Panc1 (cell line): ENCODE measurements around the gene KAZN. TPM values are rescaled to one million over a fixed set of nuclear protein-coding genes. Genes with fewer than 3 reads are reported as not detected.

Experiments used
- ATAC-seq: fragments of 200-7000 bp; cut with Tn5 transposase; 2 replicates; pipeline ENCODE4 v1.9.1; 2020; ENCODE audit warnings: mild to moderate bottlenecking, moderate library complexity
- BruUV-seq: library from RNA; stranded (reverse); fragments of 400-500 nt; replicated peaks from 2 replicates; lab custom pipeline; 2021; lab: Mats Ljungman, UMichigan
- CTCF ChIA-PET: fragments of 300-600 bp; sonication (Branson Sonifier 250); formaldehyde crosslinking; loops from one replicate; lab custom pipeline; 2022; ENCODE audit warnings: antibody characterized with exemption; lab: Charles Lee
- POLR2A ChIA-PET: fragments of 300-600 bp; sonication (Branson Sonifier 250); formaldehyde crosslinking; loops from one replicate; lab custom pipeline; 2022; ENCODE audit warnings: antibody characterized with exemption; lab: Charles Lee
- DNase-seq: peaks from one replicate; pipeline ENCODE4 v3.0.0-alpha.2; 2010; ENCODE audit warnings: low read depth, low spot score
- H3K27ac ChIP-seq: 2 replicates; pipeline ENCODE4 v1.5.1; 2011; ENCODE audit warnings: mild to moderate bottlenecking, low read length, inconsistent platforms
- H3K27me3 ChIP-seq: fragments of 200-500 bp; sonication (Bioruptor generic); 2 replicates; pipeline ENCODE4 v1.6.0; 2014; ENCODE audit warnings: low read length, inconsistent platforms; ENCODE audit not compliant: control insufficient read depth, insufficient read depth
- H3K36me3 ChIP-seq: fragments of 200-500 bp; sonication (Bioruptor generic); 2 replicates; pipeline ENCODE4 v1.5.1; 2014; ENCODE audit warnings: inconsistent platforms, mild to moderate bottlenecking, low read length, moderate library complexity; ENCODE audit not compliant: control insufficient read depth, insufficient read depth
- H3K4me1 ChIP-seq: 2 replicates; pipeline ENCODE4 v1.5.1; 2011; ENCODE audit warnings: inconsistent platforms, mild to moderate bottlenecking, low read length, moderate library complexity; ENCODE audit not compliant: control insufficient read depth, insufficient read depth
- H3K4me3 ChIP-seq, 2 experiments: 2 replicates each; pipeline ENCODE4 v1.5.1; 2011 to 2012; ENCODE audit warnings: low read depth in 2 of 2, low read length in 2 of 2, mild to moderate bottlenecking in 2 of 2, inconsistent platforms in 1 of 2, moderate library complexity in 1 of 2
- H3K9me3 ChIP-seq: fragments of 200-500 bp; sonication (Bioruptor generic); 2 replicates; pipeline ENCODE4 v1.5.1; 2014; ENCODE audit warnings: low read depth, mild to moderate bottlenecking, inconsistent platforms, low read length, moderate library complexity; ENCODE audit not compliant: control insufficient read depth, insufficient read depth
- CTCF ChIP-seq: fragments of 450-650 bp; IDR thresholded peaks from 2 replicates; pipeline ENCODE4 v1.5.1; 2017; ENCODE audit warnings: mild to moderate bottlenecking
- POLR2AphosphoS5 ChIP-seq: IDR thresholded peaks from 2 replicates; pipeline ENCODE4 v1.6.1; 2012; ENCODE audit warnings: mild to moderate bottlenecking, low read depth, low read length, moderate library complexity
- REST ChIP-seq, 2 experiments: IDR thresholded peaks; 2 replicates each; pipeline ENCODE4 v1.6.1; 2011 to 2012; ENCODE audit warnings: low read depth in 2 of 2, control low read depth in 1 of 2, low read length in 1 of 2, mild to moderate bottlenecking in 1 of 2, moderate library complexity in 1 of 2; ENCODE audit not compliant: insufficient read depth in 1 of 2
- SIN3A ChIP-seq: IDR thresholded peaks from 2 replicates; pipeline ENCODE4 v1.6.1; 2012; ENCODE audit warnings: low read depth, mild to moderate bottlenecking, low read length, moderate library complexity, borderline replicate concordance; ENCODE audit not compliant: insufficient read depth
- TCF7L2 ChIP-seq: IDR thresholded peaks from 2 replicates; pipeline ENCODE4 v1.6.1; 2011; ENCODE audit warnings: mild to moderate bottlenecking, low read depth, low read length, inconsistent platforms
- in situ Hi-C: cut with HindIII; loops from 2 replicates; pipeline ENCODE4 v1.10.0; 2016; ENCODE audit warnings: low sequenced_read_pairs, low pct_unique_long_range_greater_than_20kb
- intact Hi-C: fragments of 100-400 bp; cut with micrococcal nuclease; formaldehyde crosslinking; loops from one replicate; pipeline ENCODE4 v1.10.0; 2022; ENCODE audit not compliant: unreplicated experiment
- total RNA-seq: library from RNA; stranded (reverse); gene quantifications from one replicate; pipeline ENCODE4 v1.2.1, GENCODE V29; 2021; ENCODE audit not compliant: unreplicated experiment

Gene KAZN
- total RNA-seq, 1 experiment from 2014 or later, result 6.6 TPM

GRCh38 chr1:15096293-15096692 is 497.8 kb downstream of the KAZN start:
- POLR2A ChIA-PET, result no interaction called here
- no peak overlapping the region for H3K4me3 ChIP-seq
- H3K27ac ChIP-seq, result no peak overlapping the region
- CTCF ChIA-PET, result no interaction called here
- no peaks in the 10 kb centered on the region; the same call in 1 of the 2 replicates for H3K27me3 ChIP-seq
- H3K9me3 ChIP-seq, result no peaks in the 10 kb centered on the region
- 0 out of 2 replicates have a peak, but pooled peaks cover 3% of the 10 kb centered on the region for H3K4me1 ChIP-seq
- no peak for ATAC-seq
- in situ Hi-C loops (no loop called here), intact Hi-C loops (no loop called here)
- H3K36me3 ChIP-seq, result no peaks in the 10 kb centered on the region
- no TSS peak for BruUV-seq
- no peak for DNase-seq
- no peak for TF ChIP-seq CTCF
- no peak for TF ChIP-seq POLR2AphosphoS5
- TF ChIP-seq SIN3A, result no peak
- TF ChIP-seq REST (IDR thresholded peaks at IDR 0.05; ENCODE audit: insufficient read depth in 1 of 2, low read depth in 2 of 2, low read length in 1 of 2), result no peak
- TF ChIP-seq TCF7L2, result no peak

- no TSS peak for BruUV-seq
- TF ChIP-seq REST (IDR thresholded peaks at IDR 0.05; ENCODE audit: insufficient read depth in 1 of 2, low read depth in 2 of 2, low read length in 1 of 2) (no peak), SIN3A (no peak)
- in situ Hi-C loops, result no loop called here
- Histone ChIP-seq H3K36me3 (no peaks in the 10 kb centered on the region), H3K27ac (no peak overlapping the region), H3K4me3 (no peak overlapping the region), H3K27me3 (no peaks in the 10 kb centered on the region; the same call in 1 of the 2 replicates), H3K9me3 (no peaks in the 10 kb centered on the region), H3K4me1 (0 out of 2 replicates have a peak, but pooled peaks cover 3% of the 10 kb centered on the region)
- POLR2A ChIA-PET, result no interaction called here
- CTCF ChIA-PET, result no interaction called here
- intact Hi-C loops, result no loop called here
- DNase-seq (no peak), ATAC-seq (no peak)
Measured at GRCh38 chr1:15098176-15099125, 500.0 kb downstream of the KAZN start.
